Measurements from ENCODE around the gene C10orf90.

The C10orf90 gene

GRCh38 chr10:126585249-126586017 is 85.1 kb downstream of the C10orf90 start:
- TF ChIP-seq CTCF (conservative IDR thresholded peaks at IDR 0.05; ENCODE audit: low read depth, low read length): no peak
- Histone ChIP-seq H3K36me3 (ENCODE audit: insufficient read depth) (no peaks in the 10 kb centered on the region), H3K4me3 (IDR thresholded peaks at IDR 0.05; ENCODE audit: insufficient read depth, low read depth, low read length) (no peak overlapping the region), H2AFZ (ENCODE audit: low read depth) (no peak overlapping the region), H3K27ac (no peak overlapping the region), H3K4me2 (no peak overlapping the region), H3K79me2 (ENCODE audit: insufficient read depth, low read depth) (no peaks in the 10 kb centered on the region), H3K9ac (no peak overlapping the region), H4K20me1 (ENCODE audit: insufficient read depth) (no peaks in the 10 kb centered on the region), H3K27me3 (ENCODE audit: insufficient read depth, low read depth) (no peaks in the 10 kb centered on the region), H3K4me1 (ENCODE audit: low read depth, poor library complexity, severe bottlenecking) (no peaks in the 10 kb centered on the region)

GRCh38 chr10:126584836-126585235 is 85.7 kb downstream of the C10orf90 start:
- Histone ChIP-seq H4K20me1 (ENCODE audit: insufficient read depth) (no peaks in the 10 kb centered on the region), H3K4me2 (no peak overlapping the region), H3K36me3 (ENCODE audit: insufficient read depth) (no peaks in the 10 kb centered on the region), H3K9ac (no peak overlapping the region), H3K27ac (no peak overlapping the region), H3K79me2 (ENCODE audit: insufficient read depth, low read depth) (no peaks in the 10 kb centered on the region), H3K4me1 (ENCODE audit: low read depth, poor library complexity, severe bottlenecking) (no peaks in the 10 kb centered on the region), H2AFZ (ENCODE audit: low read depth) (no peak overlapping the region), H3K4me3 (IDR thresholded peaks at IDR 0.05; ENCODE audit: insufficient read depth, low read depth, low read length) (no peak overlapping the region), H3K27me3 (ENCODE audit: insufficient read depth, low read depth) (no peaks in the 10 kb centered on the region)
- no peak for TF ChIP-seq CTCF (conservative IDR thresholded peaks at IDR 0.05; ENCODE audit: low read depth, low read length)

- Histone ChIP-seq H3K4me2 (no peak overlapping the region), H3K4me1 (ENCODE audit: low read depth, poor library complexity, severe bottlenecking) (no peaks in the 10 kb centered on the region), H2AFZ (ENCODE audit: low read depth) (no peak overlapping the region), H3K36me3 (ENCODE audit: insufficient read depth) (no peaks in the 10 kb centered on the region), H3K79me2 (ENCODE audit: insufficient read depth, low read depth) (no peaks in the 10 kb centered on the region), H4K20me1 (ENCODE audit: insufficient read depth) (no peaks in the 10 kb centered on the region), H3K9ac (no peak overlapping the region), H3K4me3 (IDR thresholded peaks at IDR 0.05; ENCODE audit: insufficient read depth, low read depth, low read length) (no peak overlapping the region), H3K27ac (no peak overlapping the region), H3K27me3 (ENCODE audit: insufficient read depth, low read depth) (no peaks in the 10 kb centered on the region)
- TF ChIP-seq CTCF (conservative IDR thresholded peaks at IDR 0.05; ENCODE audit: low read depth, low read length): no peak
Observed at GRCh38 chr10:126583552-126584200, 86.8 kb downstream of the C10orf90 start.

DNA sequence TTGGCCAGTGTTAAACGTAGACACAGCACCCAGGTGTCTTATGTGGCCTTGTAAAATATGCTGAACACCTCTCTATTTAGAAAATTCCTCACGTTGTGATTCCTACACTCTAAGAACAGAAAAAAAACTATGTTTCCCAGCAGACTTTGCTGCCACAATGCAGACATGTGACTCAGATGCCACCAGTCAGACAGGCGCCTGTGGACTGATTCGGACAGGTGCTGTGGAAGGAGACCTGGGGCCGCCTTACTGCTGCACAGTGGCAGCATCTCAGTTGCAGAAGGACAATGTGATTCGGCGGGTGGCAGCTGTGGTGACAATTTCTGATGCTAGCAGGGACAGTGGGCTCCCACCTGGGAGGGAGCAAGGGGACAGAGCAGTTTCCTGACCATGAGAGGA is 88.8 kb downstream of the C10orf90 start:
- H3K27me3 ChIP-seq (ENCODE audit: insufficient read depth, low read depth): no peaks in the 10 kb centered on the region
- TF ChIP-seq CTCF (conservative IDR thresholded peaks at IDR 0.05; ENCODE audit: low read depth, low read length): no peak
- H2AFZ ChIP-seq (ENCODE audit: low read depth): no peak overlapping the region
- H3K4me3 ChIP-seq (IDR thresholded peaks at IDR 0.05; ENCODE audit: insufficient read depth, low read depth, low read length): no peak overlapping the region
- H4K20me1 ChIP-seq (ENCODE audit: insufficient read depth): no peaks in the 10 kb centered on the region
- H3K79me2 ChIP-seq (ENCODE audit: insufficient read depth, low read depth): no peaks in the 10 kb centered on the region
- H3K4me1 ChIP-seq (ENCODE audit: low read depth, poor library complexity, severe bottlenecking): no peaks in the 10 kb centered on the region
- H3K27ac ChIP-seq: no peak overlapping the region
- no peak overlapping the region for H3K9ac ChIP-seq
- no peak overlapping the region for H3K4me2 ChIP-seq
- H3K36me3 ChIP-seq (ENCODE audit: insufficient read depth): no peaks in the 10 kb centered on the region

Measured in KMS-11 (cell line).